K562 (cell line): ENCODE measurements around the gene ATAD2B. TPM values are rescaled to one million over a fixed set of nuclear protein-coding genes. Genes with fewer than 3 reads are reported as not detected.

ENCODE experiments used
- ARID2 ChIP-seq: fragments of 450-650 bp; IDR thresholded peaks from 2 replicates; pipeline ENCODE4 v1.6.1; 2017; ENCODE audit warnings: antibody characterized with exemption, mild to moderate bottlenecking
- BMI1 ChIP-seq: fragments of 150-350 bp; IDR thresholded peaks from 2 replicates; pipeline ENCODE4 v1.6.1; 2014; ENCODE audit warnings: low read length
- JUNB ChIP-seq: fragments of 450-650 bp; formaldehyde crosslinking; conservative IDR thresholded peaks from 2 replicates; pipeline ENCODE4 v1.4.0; 2020; ENCODE audit warnings: mild to moderate bottlenecking
- PHB2 ChIP-seq: fragments of 450-650 bp; IDR thresholded peaks from 2 replicates; pipeline ENCODE4 v1.6.1; 2017; ENCODE audit warnings: low read depth
- PHF20 ChIP-seq: fragments of 450-650 bp; IDR thresholded peaks from 2 replicates; pipeline ENCODE4 v1.6.1; 2018; ENCODE audit not compliant: partially characterized antibody
- PYGO2 ChIP-seq: fragments of 450-650 bp; IDR thresholded peaks from 2 replicates; pipeline ENCODE4 v1.6.1; 2016; ENCODE audit warnings: mild to moderate bottlenecking, missing genetic modification characterization, moderate library complexity, missing compliant biosample characterization
- SOX6 ChIP-seq: fragments of 450-650 bp; IDR thresholded peaks from 2 replicates; pipeline ENCODE4 v1.6.1; 2014; ENCODE audit warnings: mild to moderate bottlenecking
- ZKSCAN1 ChIP-seq: fragments of 150-350 bp; IDR thresholded peaks from 2 replicates; pipeline ENCODE4 v1.6.1; 2016; ENCODE audit warnings: low read depth, low read length
- ZNF316 ChIP-seq: fragments of 450-650 bp; IDR thresholded peaks from 2 replicates; pipeline ENCODE4 v1.6.1; 2016
- ZNF77 ChIP-seq: fragments of 250-450 bp; sonication (Bioruptor Pico); IDR thresholded peaks from 2 replicates; pipeline ENCODE4 v1.5.0; 2020
- polyA plus RNA-seq, 8 experiments: library from polyadenylated mRNA; depleted of rRNA in 4 of 8; stranded (reverse) in 5 of 8; unstranded in 3 of 8; fragments of >200 nt; fragmentation: Nextera tagmentation in 2 of 8; fragmentation: Illumina TruSeq in 1 of 8; extraction: Ambion mirVana in 2 of 8; extraction: Trizol in 1 of 8; gene quantifications; 2 replicates each; pipeline versions ENCODE4 v1.2.1 to v1.2.3, GENCODE V29; 2011 to 2014; ENCODE audit warnings: inconsistent platforms in 1 of 8, missing spikeins in 1 of 8
- total RNA-seq, 7 experiments: library from RNA; depleted of rRNA in 6 of 7; stranded (reverse); fragments of >200 nt in 6 of 7; fragmentation: Illumina TruSeq in 2 of 7; extraction: Trizol in 2 of 7; gene quantifications; 2 replicates each; pipeline versions ENCODE4 v1.2.1 to v1.2.3, GENCODE V29; 2011 to 2021; ENCODE audit warnings: low replicate concordance in 1 of 7
- TF ChIP-seq, protein P1 (sequence below): IDR thresholded peaks from 3 replicates; pipeline ENCODE4 v1.6.1; 2011; ENCODE audit warnings: borderline replicate concordance, mild to moderate bottlenecking; ENCODE audit not compliant: insufficient read length, insufficient read depth
- TF ChIP-seq, protein P2 (sequence below): fragments of 450-650 bp; IDR thresholded peaks from 2 replicates; pipeline ENCODE4 v1.6.1; 2016; ENCODE audit warnings: low read depth, mild to moderate bottlenecking, moderate library complexity
- TF ChIP-seq, protein P3 (sequence below): fragments of 250-450 bp; sonication (Bioruptor Pico); IDR thresholded peaks from 2 replicates; pipeline ENCODE4 v1.5.0; 2022; ENCODE audit warnings: mild to moderate bottlenecking
- TF ChIP-seq, protein P4 (sequence below): fragments of 450-650 bp; IDR thresholded peaks from 2 replicates; pipeline ENCODE4 v1.6.1; 2016; ENCODE audit warnings: low read depth
- TF ChIP-seq, protein P5 (sequence below): fragments of 450-650 bp; IDR thresholded peaks from one replicate; pipeline ENCODE4 v1.6.1; 2018; ENCODE audit warnings: mild to moderate bottlenecking, moderate library complexity; ENCODE audit not compliant: partially characterized antibody

Gene ATAD2B
- total and polyA plus RNA-seq, 9 of the 15 experiments (the other 6 are each of a cell fraction or from before 2014, with no cell fraction given): 3.2 to 21.6 (median 11.4) TPM

DNA sequence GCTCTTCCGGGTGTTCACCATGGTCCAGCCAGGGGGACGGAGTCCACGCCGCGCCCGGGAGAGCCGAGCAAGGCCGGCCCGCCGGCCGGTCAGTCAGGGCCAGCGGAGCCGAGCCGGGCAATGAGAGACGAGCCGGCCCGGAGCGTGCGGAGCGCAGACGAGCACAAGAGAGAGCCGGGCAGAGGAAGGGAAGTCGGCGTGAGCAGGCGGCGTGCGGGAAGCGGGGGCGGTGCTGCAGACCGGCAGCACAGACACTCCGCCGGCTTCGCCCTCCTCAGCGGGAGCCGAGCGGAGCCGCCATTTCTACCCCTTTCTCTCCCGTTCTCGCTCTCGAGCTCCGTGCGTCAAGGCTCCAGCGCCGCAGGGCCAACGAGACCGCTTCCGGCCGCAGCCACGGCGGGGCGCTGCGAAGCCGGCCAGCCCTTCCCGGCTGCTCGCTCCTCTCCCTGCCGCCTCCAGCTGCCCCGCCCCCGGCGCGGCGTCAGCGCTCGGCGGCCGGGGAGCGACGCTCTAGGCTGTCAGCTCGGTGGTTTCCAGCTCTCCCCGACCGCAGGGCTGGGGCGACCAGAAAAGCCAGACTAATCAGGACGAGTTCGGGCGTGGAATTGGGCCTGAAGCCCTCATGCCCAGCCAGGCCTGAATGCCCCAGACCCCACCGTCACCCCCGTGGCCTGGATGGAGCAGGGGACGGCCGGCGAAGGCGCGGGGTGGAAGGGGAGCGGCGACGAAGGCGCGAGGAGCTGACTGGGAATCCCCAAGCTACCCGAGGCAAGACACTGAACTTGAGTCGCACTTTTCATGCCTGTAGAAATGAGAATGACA lies at the start of gene ATAD2B (continued):
- TF ChIP-seq, protein P1, sequence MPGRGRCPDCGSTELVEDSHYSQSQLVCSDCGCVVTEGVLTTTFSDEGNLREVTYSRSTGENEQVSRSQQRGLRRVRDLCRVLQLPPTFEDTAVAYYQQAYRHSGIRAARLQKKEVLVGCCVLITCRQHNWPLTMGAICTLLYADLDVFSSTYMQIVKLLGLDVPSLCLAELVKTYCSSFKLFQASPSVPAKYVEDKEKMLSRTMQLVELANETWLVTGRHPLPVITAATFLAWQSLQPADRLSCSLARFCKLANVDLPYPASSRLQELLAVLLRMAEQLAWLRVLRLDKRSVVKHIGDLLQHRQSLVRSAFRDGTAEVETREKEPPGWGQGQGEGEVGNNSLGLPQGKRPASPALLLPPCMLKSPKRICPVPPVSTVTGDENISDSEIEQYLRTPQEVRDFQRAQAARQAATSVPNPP: no peak
- TF ChIP-seq BMI1: no peak
- TF ChIP-seq, protein P2, sequence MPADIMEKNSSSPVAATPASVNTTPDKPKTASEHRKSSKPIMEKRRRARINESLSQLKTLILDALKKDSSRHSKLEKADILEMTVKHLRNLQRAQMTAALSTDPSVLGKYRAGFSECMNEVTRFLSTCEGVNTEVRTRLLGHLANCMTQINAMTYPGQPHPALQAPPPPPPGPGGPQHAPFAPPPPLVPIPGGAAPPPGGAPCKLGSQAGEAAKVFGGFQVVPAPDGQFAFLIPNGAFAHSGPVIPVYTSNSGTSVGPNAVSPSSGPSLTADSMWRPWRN: no peak
- peak; percentile 74; the same call in 1 of the 2 replicates for TF ChIP-seq ZKSCAN1
- TF ChIP-seq ARID2: no peak
- no peak for TF ChIP-seq JUNB (CRISPR knock-in tag)
- TF ChIP-seq PYGO2 (tag): no peak
- TF ChIP-seq, protein P3, sequence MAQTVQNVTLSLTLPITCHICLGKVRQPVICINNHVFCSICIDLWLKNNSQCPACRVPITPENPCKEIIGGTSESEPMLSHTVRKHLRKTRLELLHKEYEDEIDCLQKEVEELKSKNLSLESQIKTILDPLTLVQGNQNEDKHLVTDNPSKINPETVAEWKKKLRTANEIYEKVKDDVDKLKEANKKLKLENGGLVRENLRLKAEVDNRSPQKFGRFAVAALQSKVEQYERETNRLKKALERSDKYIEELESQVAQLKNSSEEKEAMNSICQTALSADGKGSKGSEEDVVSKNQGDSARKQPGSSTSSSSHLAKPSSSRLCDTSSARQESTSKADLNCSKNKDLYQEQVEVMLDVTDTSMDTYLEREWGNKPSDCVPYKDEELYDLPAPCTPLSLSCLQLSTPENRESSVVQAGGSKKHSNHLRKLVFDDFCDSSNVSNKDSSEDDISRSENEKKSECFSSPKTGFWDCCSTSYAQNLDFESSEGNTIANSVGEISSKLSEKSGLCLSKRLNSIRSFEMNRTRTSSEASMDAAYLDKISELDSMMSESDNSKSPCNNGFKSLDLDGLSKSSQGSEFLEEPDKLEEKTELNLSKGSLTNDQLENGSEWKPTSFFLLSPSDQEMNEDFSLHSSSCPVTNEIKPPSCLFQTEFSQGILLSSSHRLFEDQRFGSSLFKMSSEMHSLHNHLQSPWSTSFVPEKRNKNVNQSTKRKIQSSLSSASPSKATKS (CRISPR knock-in tag): no peak
- TF ChIP-seq, protein P4, sequence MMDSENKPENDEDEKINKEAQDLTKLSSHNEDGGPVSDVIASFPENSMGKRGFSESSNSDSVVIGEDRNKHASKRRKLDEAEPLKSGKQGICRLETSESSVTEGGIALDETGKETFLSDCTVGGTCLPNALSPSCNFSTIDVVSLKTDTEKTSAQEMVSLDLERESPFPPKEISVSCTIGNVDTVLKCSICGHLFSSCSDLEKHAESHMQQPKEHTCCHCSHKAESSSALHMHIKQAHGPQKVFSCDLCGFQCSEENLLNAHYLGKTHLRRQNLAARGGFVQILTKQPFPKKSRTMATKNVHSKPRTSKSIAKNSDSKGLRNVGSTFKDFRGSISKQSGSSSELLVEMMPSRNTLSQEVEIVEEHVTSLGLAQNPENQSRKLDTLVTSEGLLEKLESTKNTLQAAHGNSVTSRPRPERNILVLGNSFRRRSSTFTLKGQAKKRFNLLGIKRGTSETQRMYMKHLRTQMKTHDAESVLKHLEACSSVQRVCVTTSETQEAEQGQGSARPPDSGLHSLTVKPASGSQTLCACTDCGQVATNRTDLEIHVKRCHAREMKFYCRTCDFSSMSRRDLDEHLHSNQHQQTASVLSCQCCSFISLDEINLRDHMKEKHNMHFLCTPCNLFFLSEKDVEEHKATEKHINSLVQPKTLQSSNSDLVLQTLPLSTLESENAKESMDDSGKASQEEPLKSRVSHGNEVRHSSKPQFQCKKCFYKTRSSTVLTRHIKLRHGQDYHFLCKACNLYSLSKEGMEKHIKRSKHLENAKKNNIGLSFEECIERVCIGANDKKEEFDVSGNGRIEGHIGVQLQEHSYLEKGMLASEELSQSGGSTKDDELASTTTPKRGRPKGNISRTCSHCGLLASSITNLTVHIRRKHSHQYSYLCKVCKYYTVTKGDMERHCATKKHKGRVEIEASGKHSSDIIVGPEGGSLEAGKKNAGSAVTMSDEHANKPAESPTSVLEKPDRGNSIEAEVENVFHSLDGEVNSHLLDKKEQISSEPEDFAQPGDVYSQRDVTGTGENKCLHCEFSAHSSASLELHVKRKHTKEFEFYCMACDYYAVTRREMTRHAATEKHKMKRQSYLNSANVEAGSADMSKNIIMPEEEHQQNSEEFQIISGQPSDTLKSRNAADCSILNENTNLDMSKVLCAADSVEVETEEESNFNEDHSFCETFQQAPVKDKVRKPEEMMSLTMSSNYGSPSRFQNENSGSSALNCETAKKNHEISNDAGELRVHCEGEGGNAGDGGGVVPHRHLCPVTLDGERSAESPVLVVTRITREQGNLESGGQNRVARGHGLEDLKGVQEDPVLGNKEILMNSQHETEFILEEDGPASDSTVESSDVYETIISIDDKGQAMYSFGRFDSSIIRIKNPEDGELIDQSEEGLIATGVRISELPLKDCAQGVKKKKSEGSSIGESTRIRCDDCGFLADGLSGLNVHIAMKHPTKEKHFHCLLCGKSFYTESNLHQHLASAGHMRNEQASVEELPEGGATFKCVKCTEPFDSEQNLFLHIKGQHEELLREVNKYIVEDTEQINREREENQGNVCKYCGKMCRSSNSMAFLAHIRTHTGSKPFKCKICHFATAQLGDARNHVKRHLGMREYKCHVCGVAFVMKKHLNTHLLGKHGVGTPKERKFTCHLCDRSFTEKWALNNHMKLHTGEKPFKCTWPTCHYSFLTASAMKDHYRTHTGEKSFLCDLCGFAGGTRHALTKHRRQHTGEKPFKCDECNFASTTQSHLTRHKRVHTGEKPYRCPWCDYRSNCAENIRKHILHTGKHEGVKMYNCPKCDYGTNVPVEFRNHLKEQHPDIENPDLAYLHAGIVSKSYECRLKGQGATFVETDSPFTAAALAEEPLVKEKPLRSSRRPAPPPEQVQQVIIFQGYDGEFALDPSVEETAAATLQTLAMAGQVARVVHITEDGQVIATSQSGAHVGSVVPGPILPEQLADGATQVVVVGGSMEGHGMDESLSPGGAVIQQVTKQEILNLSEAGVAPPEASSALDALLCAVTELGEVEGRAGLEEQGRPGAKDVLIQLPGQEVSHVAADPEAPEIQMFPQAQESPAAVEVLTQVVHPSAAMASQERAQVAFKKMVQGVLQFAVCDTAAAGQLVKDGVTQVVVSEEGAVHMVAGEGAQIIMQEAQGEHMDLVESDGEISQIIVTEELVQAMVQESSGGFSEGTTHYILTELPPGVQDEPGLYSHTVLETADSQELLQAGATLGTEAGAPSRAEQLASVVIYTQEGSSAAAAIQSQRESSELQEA: no peak
- no peak for TF ChIP-seq PHB2
- no peak for TF ChIP-seq ZNF316
- TF ChIP-seq SOX6: peak; percentile 77
- no peak for TF ChIP-seq ZNF77 (CRISPR knock-in tag)
- TF ChIP-seq, protein P5, sequence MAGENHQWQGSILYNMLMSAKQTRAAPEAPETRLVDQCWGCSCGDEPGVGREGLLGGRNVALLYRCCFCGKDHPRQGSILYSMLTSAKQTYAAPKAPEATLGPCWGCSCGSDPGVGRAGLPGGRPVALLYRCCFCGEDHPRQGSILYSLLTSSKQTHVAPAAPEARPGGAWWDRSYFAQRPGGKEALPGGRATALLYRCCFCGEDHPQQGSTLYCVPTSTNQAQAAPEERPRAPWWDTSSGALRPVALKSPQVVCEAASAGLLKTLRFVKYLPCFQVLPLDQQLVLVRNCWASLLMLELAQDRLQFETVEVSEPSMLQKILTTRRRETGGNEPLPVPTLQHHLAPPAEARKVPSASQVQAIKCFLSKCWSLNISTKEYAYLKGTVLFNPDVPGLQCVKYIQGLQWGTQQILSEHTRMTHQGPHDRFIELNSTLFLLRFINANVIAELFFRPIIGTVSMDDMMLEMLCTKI: no peak
- TF ChIP-seq PHF20: peak; percentile 78
